Neuronal stem cell (in vitro differentiated cells): ENCODE measurements around the gene DCXR.

Source experiments
- DNase-seq: peaks from one replicate; pipeline ENCODE4 v3.0.0-alpha.2; 2013; ENCODE audit warnings: low spot score
- H2AFZ ChIP-seq: one replicate; pipeline ENCODE4 v1.6.1; 2013; ENCODE audit warnings: mild to moderate bottlenecking, low read length, inconsistent platforms
- H2AK5ac ChIP-seq: 2 replicates; pipeline ENCODE4 v1.6.1; 2013; ENCODE audit warnings: low read depth, mild to moderate bottlenecking, inconsistent platforms, low read length, moderate library complexity, mixed read lengths
- H2BK120ac ChIP-seq: 2 replicates; pipeline ENCODE4 v1.6.1; 2013; ENCODE audit warnings: low read depth, mild to moderate bottlenecking, inconsistent platforms, low read length, moderate library complexity, mixed read lengths
- H2BK12ac ChIP-seq: one replicate; pipeline ENCODE4 v1.6.1; 2013; ENCODE audit warnings: low read length, inconsistent platforms
- H2BK15ac ChIP-seq: 2 replicates; pipeline ENCODE4 v1.6.1; 2013; ENCODE audit warnings: mild to moderate bottlenecking, low read length, inconsistent platforms, mixed read lengths
- H2BK5ac ChIP-seq: one replicate; pipeline ENCODE4 v1.6.1; 2013; ENCODE audit warnings: inconsistent platforms, mild to moderate bottlenecking, low read length, moderate library complexity
- H3K14ac ChIP-seq: one replicate; pipeline ENCODE4 v1.6.1; 2013; ENCODE audit warnings: low read length, inconsistent platforms
- H3K18ac ChIP-seq: 2 replicates; pipeline ENCODE4 v1.6.1; 2013; ENCODE audit warnings: low read length, inconsistent platforms
- H3K23ac ChIP-seq: 2 replicates; pipeline ENCODE4 v1.6.1; 2013; ENCODE audit warnings: low read depth, mild to moderate bottlenecking, mixed read lengths, low read length, inconsistent platforms; ENCODE audit not compliant: poor library complexity
- H3K27ac ChIP-seq: replicated peaks from 3 replicates; pipeline ENCODE4 v1.5.1; 2013; ENCODE audit warnings: low read length, inconsistent platforms
- H3K27me3 ChIP-seq, 3 experiments: 2 replicates each; pipeline ENCODE4 v1.6.1; 2013; ENCODE audit warnings: low read length in 3 of 3, mild to moderate bottlenecking in 2 of 3, inconsistent platforms in 1 of 3, low read depth in 1 of 3, mixed read lengths in 1 of 3, moderate library complexity in 1 of 3; ENCODE audit not compliant: control insufficient read depth in 3 of 3, insufficient read depth in 3 of 3
- H3K36me3 ChIP-seq, 2 donors: replicated peaks in 1 of 2; 2 replicates each; pipeline ENCODE4 v1.6.1; 2013; ENCODE audit warnings: low read length in 2 of 2; ENCODE audit not compliant: control insufficient read depth in 2 of 2, insufficient read depth in 2 of 2
- H3K4ac ChIP-seq: 2 replicates; pipeline ENCODE4 v1.6.1; 2013; ENCODE audit warnings: inconsistent platforms, mild to moderate bottlenecking, low read length, moderate library complexity
- H3K4me1 ChIP-seq, 2 donors: 1 replicate in 1 of 2; 2 replicates in 1 of 2; pipeline ENCODE4 v1.6.1; 2013; ENCODE audit warnings: low read length in 2 of 2, low read depth in 1 of 2; ENCODE audit not compliant: control insufficient read depth in 2 of 2, insufficient read depth in 1 of 2
- H3K4me2 ChIP-seq: one replicate; pipeline ENCODE4 v1.6.1; 2013; ENCODE audit warnings: mild to moderate bottlenecking, low read length, inconsistent platforms; ENCODE audit not compliant: insufficient read depth, poor library complexity, severe bottlenecking
- H3K4me3 ChIP-seq, 2 donors: 2 replicates each; pipeline ENCODE4 v1.5.1; 2013; ENCODE audit warnings: low read length in 2 of 2, mild to moderate bottlenecking in 2 of 2, inconsistent platforms in 1 of 2, moderate library complexity in 1 of 2
- H3K79me1 ChIP-seq: one replicate; pipeline ENCODE4 v1.6.1; 2013; ENCODE audit warnings: low read depth, mild to moderate bottlenecking, inconsistent platforms, low read length, moderate library complexity
- H3K9ac ChIP-seq: one replicate; pipeline ENCODE4 v1.6.1; 2013; ENCODE audit warnings: mild to moderate bottlenecking, low read depth, low read length, inconsistent platforms; ENCODE audit not compliant: poor library complexity
- H3K9me3 ChIP-seq, 2 donors: replicated peaks in 1 of 2; 2 replicates each; pipeline versions ENCODE3 to v1.6.1; 2013; ENCODE audit warnings: low read length in 2 of 2, mild to moderate bottlenecking in 2 of 2, inconsistent platforms in 1 of 2, low read depth in 1 of 2, mixed read lengths in 1 of 2, moderate library complexity in 1 of 2; ENCODE audit not compliant: control insufficient read depth in 2 of 2, insufficient read depth in 1 of 2
- H4K8ac ChIP-seq: one replicate; pipeline ENCODE4 v1.6.1; 2013; ENCODE audit warnings: low read depth, mild to moderate bottlenecking, inconsistent platforms, low read length, moderate library complexity
- H4K91ac ChIP-seq: one replicate; pipeline ENCODE4 v1.6.1; 2013; ENCODE audit warnings: low read length, low read depth, mild to moderate bottlenecking, inconsistent platforms; ENCODE audit not compliant: poor library complexity
- WGBS, 2 donors: extraction: QIAGEN DNeasy Blood & Tissue Kit; methylation state at CpG; one replicate each; pipeline ENCODE4 v1.1.7; 2013; ENCODE audit warnings: missing lambda C conversion rate in 2 of 2, mixed read lengths in 1 of 2; ENCODE audit not compliant: insufficient read length in 2 of 2, insufficient replicate concordance in 1 of 2; ENCODE audit errors: extremely low coverage in 2 of 2; 5-methylcytosine and 5-hydroxymethylcytosine counted together

DCXR gene

DNA sequence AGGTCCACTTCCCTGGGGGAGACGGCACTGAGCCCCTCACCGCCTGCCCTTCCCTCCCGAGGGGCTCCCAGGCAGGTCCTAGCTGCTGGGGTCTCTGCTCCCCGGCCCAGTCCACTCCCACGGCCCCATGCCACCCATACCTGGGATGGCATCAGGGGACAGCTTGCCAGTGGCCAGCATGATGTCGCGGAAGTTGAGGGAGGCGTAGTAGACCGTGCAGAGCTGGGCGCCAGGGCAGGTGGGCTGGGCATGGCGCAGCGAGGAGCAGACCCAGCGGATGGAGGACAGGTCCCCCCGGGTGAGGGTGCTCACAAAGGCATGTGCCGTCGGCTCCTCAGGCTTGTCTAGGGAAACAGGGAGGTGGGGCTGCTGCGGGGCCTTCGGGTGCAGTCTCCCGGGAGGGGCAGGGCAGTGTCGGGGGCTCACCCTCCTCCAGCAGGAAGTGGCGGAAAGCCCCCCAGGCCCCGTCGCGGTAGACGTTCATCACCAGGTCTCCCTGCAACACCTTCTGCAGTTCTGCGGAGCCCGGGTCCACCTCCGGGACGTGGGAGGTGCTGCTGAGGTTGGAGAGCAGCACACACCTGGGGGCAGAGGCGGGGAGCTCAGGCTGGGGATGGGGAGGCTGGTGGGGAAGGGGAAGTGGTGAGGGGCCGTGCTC lies 47.0 kb upstream of the DCXR start:
- H3K9ac ChIP-seq, result no peak overlapping the region
- H2BK120ac ChIP-seq, result no peak overlapping the region
- peak overlapping the region; percentile 48 for H2BK5ac ChIP-seq
- H2AK5ac ChIP-seq, result no peak overlapping the region
- H3K4me3 ChIP-seq, result no peak overlapping the region
- no peak overlapping the region for H3K14ac ChIP-seq
- H2BK12ac ChIP-seq, result no peak overlapping the region
- no peak overlapping the region for H4K91ac ChIP-seq
- peaks cover 93 to 99% of the 10 kb centered on the region in 2 donors for H3K36me3 ChIP-seq
- H3K18ac ChIP-seq, result no peak overlapping the region
- no peaks in the 10 kb centered on the region for H3K9me3 ChIP-seq
- no peak for DNase-seq
- H2BK15ac ChIP-seq, result no peak overlapping the region
- H3K4me1 ChIP-seq, result no peaks in the 10 kb centered on the region
- no peak overlapping the region for H4K8ac ChIP-seq
- H3K27me3 ChIP-seq, result no peaks in the 10 kb centered on the region
- H3K23ac ChIP-seq, result peak overlapping the region; percentile 85
- no peak overlapping the region for H3K4ac ChIP-seq
- no peak overlapping the region for H2AFZ ChIP-seq
- H3K79me1 ChIP-seq, result peaks cover 61% of the 10 kb centered on the region
- no peak overlapping the region for H3K4me2 ChIP-seq
- H3K27ac ChIP-seq, result no peak overlapping the region
- WGBS, 2 donors, result no CpG with 5 or more reads among the region's 31 CpGs

- H3K4me3 ChIP-seq, result no peak overlapping the region
- H2AFZ ChIP-seq, result no peak overlapping the region
- H3K18ac ChIP-seq, result peak overlapping the region; percentile 48
- no peaks in the 10 kb centered on the region for H3K4me1 ChIP-seq
- peaks cover 57% of the 10 kb centered on the region for H3K79me1 ChIP-seq
- H3K4me2 ChIP-seq, result no peak overlapping the region
- H2BK120ac ChIP-seq, result no peak overlapping the region
- peaks cover 0 to 1% of the 10 kb centered on the region in 2 donors for H3K9me3 ChIP-seq
- H2AK5ac ChIP-seq, result no peak overlapping the region
- peak overlapping the region; percentile 85 for H3K23ac ChIP-seq
- H4K91ac ChIP-seq, result no peak overlapping the region
- H4K8ac ChIP-seq, result peak overlapping the region; percentile 43
- H3K4ac ChIP-seq, result no peak overlapping the region
- no peak overlapping the region for H3K27ac ChIP-seq
- peak overlapping the region; percentile 48 for H2BK5ac ChIP-seq
- H3K9ac ChIP-seq, result peak overlapping the region; percentile 50
- WGBS, 2 donors, result no CpG with 5 or more reads among the region's 55 CpGs
- no peak overlapping the region for H2BK12ac ChIP-seq
- no peak overlapping the region for H2BK15ac ChIP-seq
- H3K14ac ChIP-seq, result peak overlapping the region; percentile 97
- H3K36me3 ChIP-seq, result peaks cover 91 to 99% of the 10 kb centered on the region in 2 donors
- no peaks in the 10 kb centered on the region for H3K27me3 ChIP-seq
- no peak for DNase-seq
Measured at GRCh38 chr17:82083533-82084359, 46.2 kb upstream of the DCXR start.

GRCh38 chr17:82083009-82083408 lies 45.5 kb upstream of the DCXR start:
- no peak overlapping the region for H2AFZ ChIP-seq
- H3K9me3 ChIP-seq, result peaks cover 0 to 1% of the 10 kb centered on the region in 2 donors
- H3K79me1 ChIP-seq, result peaks cover 52% of the 10 kb centered on the region
- H2BK120ac ChIP-seq, result no peak overlapping the region
- no peak overlapping the region for H3K4ac ChIP-seq
- H3K23ac ChIP-seq, result peak overlapping the region; percentile 10
- no peak overlapping the region for H4K91ac ChIP-seq
- DNase-seq, result no peak
- H3K9ac ChIP-seq, result peak overlapping the region; percentile 60
- no peaks in the 10 kb centered on the region for H3K27me3 ChIP-seq
- no peak overlapping the region for H3K14ac ChIP-seq
- H3K18ac ChIP-seq, result peak overlapping the region; percentile 48
- peak overlapping the region; percentile 43 for H4K8ac ChIP-seq
- no peak overlapping the region for H2BK5ac ChIP-seq
- peaks cover 86 to 99% of the 10 kb centered on the region in 2 donors for H3K36me3 ChIP-seq
- H3K27ac ChIP-seq, result no peak overlapping the region
- H2BK12ac ChIP-seq, result no peak overlapping the region
- no peak overlapping the region for H3K4me2 ChIP-seq
- H3K4me3 ChIP-seq, result no peak overlapping the region
- H2AK5ac ChIP-seq, result no peak overlapping the region
- WGBS, 2 donors, result no CpG with 5 or more reads among the region's 24 CpGs
- H3K4me1 ChIP-seq, result no peaks in the 10 kb centered on the region
- no peak overlapping the region for H2BK15ac ChIP-seq

GRCh38 chr17:82082456-82082855 lies 45.0 kb upstream of the DCXR start:
- no peak overlapping the region for H3K4me2 ChIP-seq
- no peak overlapping the region for H3K14ac ChIP-seq
- H3K4ac ChIP-seq, result no peak overlapping the region
- H2BK120ac ChIP-seq, result no peak overlapping the region
- DNase-seq, result no peak
- no peak overlapping the region for H2AFZ ChIP-seq
- peaks cover 46% of the 10 kb centered on the region for H3K79me1 ChIP-seq
- H3K23ac ChIP-seq, result no peak overlapping the region
- no peak overlapping the region for H3K4me3 ChIP-seq
- H3K18ac ChIP-seq, result no peak overlapping the region
- peak overlapping the region; percentile 78 for H2BK5ac ChIP-seq
- no peak overlapping the region for H3K9ac ChIP-seq
- no peak overlapping the region for H4K91ac ChIP-seq
- no peak overlapping the region for H3K27ac ChIP-seq
- no peaks in the 10 kb centered on the region for H3K27me3 ChIP-seq
- H3K36me3 ChIP-seq, result peaks cover 83 to 98% of the 10 kb centered on the region in 2 donors
- H2BK12ac ChIP-seq, result no peak overlapping the region
- H4K8ac ChIP-seq, result no peak overlapping the region
- H2AK5ac ChIP-seq, result no peak overlapping the region
- no peak overlapping the region for H2BK15ac ChIP-seq
- H3K9me3 ChIP-seq, result peaks cover 0 to 1% of the 10 kb centered on the region in 2 donors
- WGBS, 2 donors, result no CpG with 5 or more reads among the region's 19 CpGs
- peaks cover 0 to 3% of the 10 kb centered on the region in 2 donors for H3K4me1 ChIP-seq
